Measurements from ENCODE around the gene UBTF. TPM values are rescaled to one million over a fixed set of nuclear protein-coding genes. Genes with fewer than 3 reads are reported as not detected.

UBTF gene
- total and polyA plus RNA-seq, 9 of the 15 experiments (the other 6 are each of a cell fraction or from before 2014, with no cell fraction given) = 1.2 to 113 (median 83.6) TPM

DNA sequence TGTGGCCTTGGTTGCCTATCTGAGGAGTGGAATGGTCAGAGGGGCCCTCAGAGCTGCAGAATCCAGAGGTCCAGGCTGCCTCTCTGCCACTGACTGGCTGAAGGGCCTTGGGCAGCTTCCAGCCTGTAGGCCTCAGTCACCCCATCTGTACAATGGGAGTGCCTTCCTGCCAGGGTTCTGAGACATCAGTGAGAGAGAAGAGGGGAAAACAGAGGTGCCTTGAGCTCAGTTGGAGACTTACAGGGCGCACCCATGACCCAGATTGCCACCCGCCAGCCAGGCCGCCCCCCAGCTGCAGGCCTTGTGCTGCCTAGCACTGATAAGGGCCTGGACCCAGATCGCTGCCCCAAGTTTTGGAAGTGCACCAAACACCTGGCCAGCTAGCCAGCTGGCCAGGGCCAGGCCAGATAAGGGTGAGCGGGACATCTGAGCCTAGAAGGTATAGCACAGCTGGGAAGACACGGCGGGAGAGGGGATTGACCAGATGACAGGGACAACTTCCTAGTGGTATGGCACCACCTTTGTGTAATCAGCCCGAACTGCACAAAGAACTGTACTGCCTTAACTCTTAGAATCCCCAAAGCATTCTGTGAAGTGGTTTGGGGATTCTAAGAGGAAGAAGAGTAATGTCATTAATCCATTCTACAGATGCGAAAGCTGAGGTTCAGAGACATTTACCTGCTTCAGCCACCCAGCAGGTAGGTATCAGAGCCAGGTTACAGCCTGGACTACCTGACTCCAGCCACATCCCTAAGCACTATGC, 47.1 kb upstream of the UBTF start (continued):
- TF ChIP-seq, protein P1, sequence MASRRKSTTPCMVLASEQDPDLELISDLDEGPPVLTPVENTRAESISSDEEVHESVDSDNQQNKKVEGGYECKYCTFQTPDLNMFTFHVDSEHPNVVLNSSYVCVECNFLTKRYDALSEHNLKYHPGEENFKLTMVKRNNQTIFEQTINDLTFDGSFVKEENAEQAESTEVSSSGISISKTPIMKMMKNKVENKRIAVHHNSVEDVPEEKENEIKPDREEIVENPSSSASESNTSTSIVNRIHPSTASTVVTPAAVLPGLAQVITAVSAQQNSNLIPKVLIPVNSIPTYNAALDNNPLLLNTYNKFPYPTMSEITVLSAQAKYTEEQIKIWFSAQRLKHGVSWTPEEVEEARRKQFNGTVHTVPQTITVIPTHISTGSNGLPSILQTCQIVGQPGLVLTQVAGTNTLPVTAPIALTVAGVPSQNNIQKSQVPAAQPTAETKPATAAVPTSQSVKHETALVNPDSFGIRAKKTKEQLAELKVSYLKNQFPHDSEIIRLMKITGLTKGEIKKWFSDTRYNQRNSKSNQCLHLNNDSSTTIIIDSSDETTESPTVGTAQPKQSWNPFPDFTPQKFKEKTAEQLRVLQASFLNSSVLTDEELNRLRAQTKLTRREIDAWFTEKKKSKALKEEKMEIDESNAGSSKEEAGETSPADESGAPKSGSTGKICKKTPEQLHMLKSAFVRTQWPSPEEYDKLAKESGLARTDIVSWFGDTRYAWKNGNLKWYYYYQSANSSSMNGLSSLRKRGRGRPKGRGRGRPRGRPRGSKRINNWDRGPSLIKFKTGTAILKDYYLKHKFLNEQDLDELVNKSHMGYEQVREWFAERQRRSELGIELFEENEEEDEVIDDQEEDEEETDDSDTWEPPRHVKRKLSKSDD (conservative IDR thresholded peaks at IDR 0.05; ENCODE audit: low read length) = no peak
- TF ChIP-seq ZNF696 (CRISPR knock-in tag; conservative IDR thresholded peaks at IDR 0.05) (no peak), TEAD2 (tag; IDR thresholded peaks at IDR 0.05) (peak; percentile 50; the same call in 1 of the 2 replicates), NBN (IDR thresholded peaks at IDR 0.05; ENCODE audit: low read depth) (peak; percentile 88), ZNF77 (CRISPR knock-in tag; IDR thresholded peaks at IDR 0.05) (no peak), KDM2B (CRISPR knock-in tag; IDR thresholded peaks at IDR 0.05) (0 out of 2 replicates have a peak, but pooled peaks have one; percentile 63), LEF1 (IDR thresholded peaks at IDR 0.05) (peak; percentile 86), CHCHD3 (CRISPR knock-in tag; IDR thresholded peaks at IDR 0.05) (no peak), ZNF124 (CRISPR knock-in tag; IDR thresholded peaks at IDR 0.05) (no peak), MTA2 (IDR thresholded peaks at IDR 0.05; ENCODE audit: low read depth) (peak; percentile 100), FIP1L1 (IDR thresholded peaks at IDR 0.05; ENCODE audit: low read depth, low read length, poor library complexity, severe bottlenecking) (no peak), HSF4 (CRISPR knock-in tag; IDR thresholded peaks at IDR 0.05; ENCODE audit: borderline replicate concordance) (no peak), POLR2AphosphoS5 (IDR thresholded peaks at IDR 0.05; ENCODE audit: control insufficient read depth, insufficient read depth, low read depth, low read length) (peak; percentile 100)
- TF ChIP-seq, protein P2, sequence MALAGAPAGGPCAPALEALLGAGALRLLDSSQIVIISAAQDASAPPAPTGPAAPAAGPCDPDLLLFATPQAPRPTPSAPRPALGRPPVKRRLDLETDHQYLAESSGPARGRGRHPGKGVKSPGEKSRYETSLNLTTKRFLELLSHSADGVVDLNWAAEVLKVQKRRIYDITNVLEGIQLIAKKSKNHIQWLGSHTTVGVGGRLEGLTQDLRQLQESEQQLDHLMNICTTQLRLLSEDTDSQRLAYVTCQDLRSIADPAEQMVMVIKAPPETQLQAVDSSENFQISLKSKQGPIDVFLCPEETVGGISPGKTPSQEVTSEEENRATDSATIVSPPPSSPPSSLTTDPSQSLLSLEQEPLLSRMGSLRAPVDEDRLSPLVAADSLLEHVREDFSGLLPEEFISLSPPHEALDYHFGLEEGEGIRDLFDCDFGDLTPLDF (CRISPR knock-in tag; IDR thresholded peaks at IDR 0.05) = peak; percentile 22; the same call in 1 of the 2 replicates
- TF ChIP-seq, protein P3, sequence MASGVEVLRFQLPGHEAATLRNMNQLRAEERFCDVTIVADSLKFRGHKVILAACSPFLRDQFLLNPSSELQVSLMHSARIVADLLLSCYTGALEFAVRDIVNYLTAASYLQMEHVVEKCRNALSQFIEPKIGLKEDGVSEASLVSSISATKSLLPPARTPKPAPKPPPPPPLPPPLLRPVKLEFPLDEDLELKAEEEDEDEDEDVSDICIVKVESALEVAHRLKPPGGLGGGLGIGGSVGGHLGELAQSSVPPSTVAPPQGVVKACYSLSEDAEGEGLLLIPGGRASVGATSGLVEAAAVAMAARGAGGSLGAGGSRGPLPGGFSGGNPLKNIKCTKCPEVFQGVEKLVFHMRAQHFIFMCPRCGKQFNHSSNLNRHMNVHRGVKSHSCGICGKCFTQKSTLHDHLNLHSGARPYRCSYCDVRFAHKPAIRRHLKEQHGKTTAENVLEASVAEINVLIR (CRISPR knock-in tag; IDR thresholded peaks at IDR 0.05) = no peak
- TF ChIP-seq, protein P4, sequence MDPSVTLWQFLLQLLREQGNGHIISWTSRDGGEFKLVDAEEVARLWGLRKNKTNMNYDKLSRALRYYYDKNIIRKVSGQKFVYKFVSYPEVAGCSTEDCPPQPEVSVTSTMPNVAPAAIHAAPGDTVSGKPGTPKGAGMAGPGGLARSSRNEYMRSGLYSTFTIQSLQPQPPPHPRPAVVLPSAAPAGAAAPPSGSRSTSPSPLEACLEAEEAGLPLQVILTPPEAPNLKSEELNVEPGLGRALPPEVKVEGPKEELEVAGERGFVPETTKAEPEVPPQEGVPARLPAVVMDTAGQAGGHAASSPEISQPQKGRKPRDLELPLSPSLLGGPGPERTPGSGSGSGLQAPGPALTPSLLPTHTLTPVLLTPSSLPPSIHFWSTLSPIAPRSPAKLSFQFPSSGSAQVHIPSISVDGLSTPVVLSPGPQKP (CRISPR knock-in tag; IDR thresholded peaks at IDR 0.05) = no peak

Measured in K562 (cell line).